Medulla oblongata (tissue), 1 donor: Measurements from ENCODE around the gene ACOX1.
"Not testable (repeated sequence)": the region's sequence is repeated elsewhere in the genome, so short reads cannot be mapped to it uniquely, and the experiment has no call there.

ENCODE experiments used
- DNase-seq: peaks from one replicate; pipeline ENCODE4 v3.0.0-alpha.2; 2015; ENCODE audit errors: extremely low spot score

The ACOX1 gene

DNA sequence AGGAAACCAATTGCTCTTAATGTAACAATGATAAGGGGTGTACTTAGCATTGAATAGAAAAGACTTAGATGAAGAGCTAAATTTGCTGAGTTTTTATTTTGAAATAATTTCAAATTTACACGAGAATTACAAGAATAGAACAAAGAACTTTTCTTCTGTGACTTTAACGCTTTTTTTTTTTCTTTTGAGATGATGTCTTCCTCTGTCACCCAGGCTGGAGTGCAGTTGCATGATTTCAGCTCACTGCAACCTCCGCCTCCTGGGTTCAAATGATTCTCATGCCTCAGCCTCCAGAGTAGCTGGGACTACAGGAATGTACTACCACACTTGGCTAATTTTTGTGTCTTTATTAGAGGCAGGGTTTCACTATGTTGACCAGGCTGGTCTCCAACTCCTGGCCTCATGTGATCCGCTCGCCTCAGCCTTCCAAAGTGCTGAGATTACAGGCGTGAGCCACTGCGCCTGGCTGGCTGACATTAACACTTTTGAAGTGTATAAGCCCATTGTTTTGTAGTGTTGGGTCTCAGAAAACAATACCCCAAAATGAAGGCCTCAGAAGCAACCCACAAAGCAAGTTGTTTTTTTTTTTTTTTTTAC lies 2.2 kb upstream of the ACOX1 start:
- no peak for DNase-seq

DNA sequence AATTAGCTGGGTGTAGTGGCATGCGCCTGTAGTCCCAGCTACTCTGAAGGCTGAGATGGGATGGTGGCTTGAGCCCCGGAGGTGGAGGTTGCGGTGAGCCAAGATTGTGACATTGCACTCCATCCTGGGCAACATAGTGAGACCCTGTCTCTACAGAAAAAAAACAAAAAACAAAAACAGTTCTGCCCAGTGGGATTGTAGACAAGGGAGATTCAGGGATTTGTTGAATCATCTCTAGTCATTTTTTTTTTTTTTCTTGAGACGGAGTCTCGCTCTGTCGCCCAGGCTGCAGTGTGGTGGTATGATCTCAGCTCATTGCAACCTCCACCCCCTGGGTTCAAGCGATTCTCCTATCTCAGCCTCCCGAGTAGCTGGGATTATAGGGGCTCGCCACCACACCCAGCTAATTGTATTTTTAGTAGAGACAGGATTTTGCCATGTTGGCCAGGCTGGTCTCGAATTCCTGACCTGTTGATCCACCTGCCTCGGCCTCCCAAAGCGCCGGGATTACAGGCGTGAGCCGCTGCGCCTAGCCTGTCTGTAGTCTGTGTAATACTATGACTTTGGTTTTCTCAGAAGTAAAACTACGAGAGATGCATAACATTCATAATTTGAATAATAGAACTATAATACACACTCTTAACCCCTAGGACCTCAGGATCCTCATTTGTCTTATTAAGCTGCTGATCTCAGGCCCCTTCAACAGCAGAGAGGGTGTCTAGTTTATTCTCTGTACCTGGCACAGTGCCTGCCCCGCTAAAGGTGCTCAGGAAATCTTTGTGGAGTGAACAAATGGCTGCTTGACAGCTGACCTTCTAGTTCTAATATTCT lies 1.4 kb upstream of the ACOX1 start:
- DNase-seq, result no peak

DNA sequence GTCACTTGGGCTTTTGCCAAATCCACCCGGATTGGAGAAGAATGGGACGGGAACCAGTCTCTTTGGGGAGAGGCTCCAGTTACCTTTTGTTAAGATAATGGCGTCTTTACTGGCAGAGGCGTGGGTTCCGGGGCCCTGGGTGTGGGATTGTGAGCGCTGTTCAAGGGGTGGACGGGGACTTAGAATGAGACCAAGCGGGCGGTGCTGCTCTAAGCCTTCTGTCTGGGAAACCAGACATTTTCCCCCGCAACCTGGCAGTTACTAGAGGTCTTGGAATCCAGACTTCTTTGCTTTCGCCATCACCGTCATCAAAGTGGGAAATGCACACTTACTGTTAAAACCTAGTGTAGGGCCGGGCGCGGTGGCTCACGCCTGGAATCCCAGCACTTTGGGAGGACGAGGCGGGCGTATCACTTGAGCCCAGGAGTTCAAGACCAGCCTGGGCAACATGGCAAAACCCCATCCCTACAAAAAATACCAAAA lies 780 bp upstream of the ACOX1 start:
- DNase-seq, result no peak

DNA sequence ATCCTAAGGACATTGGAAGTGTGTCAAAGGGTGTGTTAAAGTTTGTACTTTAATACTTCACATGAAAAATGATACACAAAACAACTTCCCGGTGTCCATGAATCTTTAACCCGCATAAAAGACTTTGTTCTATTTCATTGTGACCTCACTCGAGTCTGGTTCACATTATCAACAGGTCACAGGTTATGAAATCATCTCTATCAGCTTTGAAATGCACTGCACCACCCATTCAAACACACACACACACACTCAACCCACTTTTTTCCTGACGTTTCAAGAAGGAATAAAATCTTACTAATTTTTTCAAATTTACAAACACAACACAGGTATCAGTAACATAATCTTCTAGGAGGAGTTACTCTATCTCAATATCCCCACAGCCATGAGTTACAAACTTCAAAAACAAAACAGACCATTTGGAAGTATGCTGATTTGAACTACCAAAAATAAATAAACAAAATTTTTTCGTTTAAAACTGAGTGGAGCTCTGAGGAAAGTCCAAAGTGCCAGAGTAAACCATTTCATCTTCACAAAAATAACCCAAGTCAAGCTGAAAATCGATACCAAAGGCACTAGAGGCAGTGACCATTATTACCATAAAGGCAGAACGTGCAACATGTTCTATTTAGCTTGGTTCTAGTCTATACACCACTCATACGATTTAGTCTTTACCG lies 2.7 kb downstream of the ACOX1 start:
- no peak for DNase-seq

DNA sequence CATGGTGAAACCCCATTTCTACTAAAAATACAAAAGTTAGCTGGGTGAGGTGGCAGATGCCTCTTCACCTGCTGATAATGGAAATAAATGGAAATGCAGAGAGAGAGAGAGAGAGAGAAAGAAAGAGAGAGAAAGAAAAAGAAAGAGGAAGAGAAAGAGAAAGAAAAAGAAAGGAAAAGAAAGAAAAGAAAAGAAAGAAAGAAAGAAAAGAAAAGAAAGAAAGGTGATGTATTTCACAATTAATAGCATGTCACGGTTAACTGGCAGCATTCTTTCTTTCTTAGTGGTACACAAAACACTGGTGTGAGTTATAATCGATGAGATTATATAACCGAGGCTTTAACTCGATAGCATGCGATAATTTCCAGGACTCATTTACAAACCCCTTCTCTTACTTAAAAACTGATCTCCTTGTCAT lies 3.2 kb downstream of the ACOX1 start:
- DNase-seq, result no peak

DNA sequence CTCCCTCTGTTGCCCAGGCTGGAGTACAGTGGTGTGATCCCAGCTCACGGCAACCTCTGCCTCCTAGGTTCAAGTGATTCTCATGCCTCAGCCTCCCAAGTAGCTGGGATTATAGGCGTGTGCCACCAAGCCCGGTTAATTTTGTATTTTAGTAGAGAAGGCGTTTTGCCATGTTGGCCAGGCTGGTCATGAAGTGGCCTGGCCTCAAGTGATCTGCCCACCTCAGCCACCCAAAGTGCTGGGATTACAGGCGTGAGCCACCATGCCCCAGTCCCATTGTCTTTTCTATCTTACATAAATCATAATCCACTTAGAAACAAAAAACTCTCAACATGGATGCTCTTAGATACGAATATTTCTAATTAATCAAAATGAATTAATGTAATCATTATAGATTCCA lies 3.8 kb downstream of the ACOX1 start:
- DNase-seq, result not testable (repeated sequence)

DNA sequence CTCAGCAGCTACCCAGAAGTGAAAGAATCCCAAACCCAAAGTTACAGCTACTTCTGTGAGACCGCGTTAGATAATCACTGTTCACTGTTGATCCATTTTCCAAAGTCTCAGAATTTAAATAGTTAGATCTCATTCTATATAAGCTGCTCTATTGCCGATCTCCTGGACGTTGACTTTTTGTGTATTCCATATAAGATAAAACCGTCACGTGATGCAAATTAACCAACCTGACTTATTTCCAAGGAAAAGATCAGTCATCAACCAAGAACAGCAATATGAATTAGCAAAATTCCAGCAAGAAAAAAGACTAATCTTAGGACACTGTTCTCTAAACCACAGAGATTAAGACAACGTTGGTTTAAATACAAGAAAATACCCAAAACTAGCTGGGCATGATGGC lies 8.3 kb downstream of the ACOX1 start:
- DNase-seq, result no peak

DNA sequence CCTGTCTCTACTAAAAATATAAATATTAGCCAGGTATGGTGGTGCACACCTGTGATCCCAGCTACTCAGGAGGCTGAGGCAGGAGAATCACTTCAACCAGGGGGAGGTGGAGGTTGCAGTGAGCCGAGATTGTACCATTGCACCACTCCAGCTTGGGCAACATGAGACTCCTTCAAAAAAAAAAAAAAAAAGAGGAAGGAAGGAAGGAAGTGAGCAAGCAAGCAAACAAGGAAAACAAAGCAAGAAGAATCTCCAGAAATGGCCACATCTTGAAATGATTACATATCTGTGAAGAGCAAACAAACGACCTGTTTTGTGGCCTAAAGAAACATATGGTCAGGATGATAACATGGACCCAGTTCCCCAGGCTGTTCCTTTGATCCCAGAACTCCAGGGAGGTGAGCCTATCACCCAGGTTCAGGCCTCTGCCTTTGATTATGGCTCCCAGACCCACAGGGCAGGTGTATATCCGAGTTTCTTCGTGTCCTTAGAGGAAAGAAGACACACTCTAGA lies 8.9 kb downstream of the ACOX1 start:
- no peak for DNase-seq

DNA sequence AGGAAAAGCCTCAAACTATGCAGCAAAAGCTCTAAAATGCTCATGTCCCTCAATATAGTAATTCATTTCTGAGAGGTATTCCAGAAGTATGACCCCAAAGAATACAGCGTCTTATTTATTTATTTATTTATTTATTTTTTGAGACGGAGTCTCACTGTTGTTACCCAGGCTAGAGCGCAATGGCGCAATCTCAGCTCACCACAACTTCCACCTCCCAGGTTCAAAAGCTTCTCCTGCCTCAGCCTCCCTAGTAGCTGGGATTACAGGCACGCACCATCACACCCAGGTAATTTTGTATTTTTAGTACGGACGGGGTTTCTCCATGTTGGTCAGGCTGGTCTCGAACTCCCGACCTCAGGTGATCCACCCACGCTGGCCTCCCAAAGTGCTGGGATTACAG lies 9.9 kb downstream of the ACOX1 start:
- not testable (repeated sequence) for DNase-seq

DNA sequence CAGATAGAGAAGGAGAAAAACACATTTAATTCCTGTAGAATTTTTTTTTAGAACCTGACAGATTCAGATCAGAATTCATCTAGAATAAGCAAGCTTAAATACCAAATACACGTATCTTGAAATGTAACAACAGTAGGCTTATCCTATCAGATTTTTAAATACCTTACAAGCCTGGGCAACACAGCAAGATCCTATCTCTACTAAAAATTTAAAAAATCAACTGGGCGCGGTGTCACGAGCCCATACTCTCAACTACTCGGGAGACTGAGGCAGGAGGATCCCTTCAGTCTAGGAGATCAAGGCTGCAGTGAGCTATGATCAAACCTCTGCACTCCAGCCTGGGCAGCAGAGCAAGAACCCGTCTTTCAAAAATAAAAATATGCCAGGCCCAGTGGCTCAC lies 13.5 kb downstream of the ACOX1 start:
- no peak for DNase-seq

DNA sequence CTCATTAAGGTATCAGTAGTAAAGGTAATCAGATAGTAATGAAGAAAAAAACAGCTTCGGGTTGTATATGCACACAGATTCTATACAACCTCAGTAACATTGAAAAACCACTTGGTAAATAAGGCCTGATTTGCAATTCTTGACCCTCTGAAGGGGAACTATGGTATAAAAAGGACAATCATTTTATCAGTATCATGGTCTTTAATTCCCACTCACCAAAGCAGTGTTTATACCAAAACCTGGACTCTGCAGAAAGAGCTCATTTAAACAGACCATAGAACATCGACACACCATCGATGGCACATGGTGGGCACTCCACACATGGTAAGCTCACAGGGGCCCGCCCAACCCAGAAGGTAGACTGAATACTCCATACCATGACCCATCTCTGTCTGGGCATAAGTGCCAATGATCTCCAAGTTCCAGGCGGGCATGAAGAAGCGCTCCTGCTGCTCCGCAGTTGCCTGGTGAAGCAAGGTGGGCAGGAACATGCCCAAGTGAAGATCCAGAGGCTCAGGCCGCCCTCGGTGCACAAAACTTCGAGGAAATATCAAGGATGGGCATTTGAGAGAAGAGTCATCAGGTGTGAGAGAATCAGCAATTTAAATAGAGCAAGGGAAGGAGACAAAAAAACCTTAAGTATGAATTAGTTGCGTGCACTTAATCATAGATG lies 19.0 kb downstream of the ACOX1 start:
- DNase-seq, result no peak

DNA sequence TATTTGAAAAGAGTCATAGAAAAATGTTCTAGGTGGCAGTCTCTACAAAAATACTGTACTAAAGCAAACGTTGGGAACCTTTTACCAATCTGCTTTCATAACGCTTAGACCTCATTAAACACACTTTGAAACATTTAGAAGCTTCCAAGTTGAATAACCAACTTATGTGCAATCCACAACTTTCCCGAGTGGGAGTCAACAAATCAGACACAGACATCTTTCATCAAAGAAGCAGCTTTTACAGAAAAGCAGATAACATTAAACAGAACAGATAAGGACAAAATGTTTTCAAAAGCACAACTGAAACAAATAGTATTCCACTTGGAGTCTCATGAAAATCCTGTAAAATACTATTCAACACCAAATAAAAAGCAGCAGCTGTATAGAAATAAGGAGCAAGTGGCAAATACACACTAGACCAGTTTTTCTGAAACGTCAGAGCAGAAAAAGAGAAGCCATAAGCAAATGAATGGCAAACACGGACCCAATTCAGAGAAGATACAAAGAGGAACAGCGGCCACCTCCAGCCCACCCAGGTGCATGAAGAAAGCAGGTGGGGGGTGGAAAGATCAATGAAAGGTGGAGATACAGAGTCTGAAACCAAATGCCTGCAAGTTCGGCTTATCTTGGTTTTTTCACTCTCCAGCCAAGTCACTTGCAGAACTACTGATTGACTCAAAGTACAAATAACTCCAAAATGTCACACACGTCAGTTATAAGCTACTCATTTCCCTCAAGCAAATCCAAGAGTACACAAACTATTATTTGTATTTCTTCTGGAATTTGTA lies 19.7 kb downstream of the ACOX1 start:
- DNase-seq, result no peak

DNA sequence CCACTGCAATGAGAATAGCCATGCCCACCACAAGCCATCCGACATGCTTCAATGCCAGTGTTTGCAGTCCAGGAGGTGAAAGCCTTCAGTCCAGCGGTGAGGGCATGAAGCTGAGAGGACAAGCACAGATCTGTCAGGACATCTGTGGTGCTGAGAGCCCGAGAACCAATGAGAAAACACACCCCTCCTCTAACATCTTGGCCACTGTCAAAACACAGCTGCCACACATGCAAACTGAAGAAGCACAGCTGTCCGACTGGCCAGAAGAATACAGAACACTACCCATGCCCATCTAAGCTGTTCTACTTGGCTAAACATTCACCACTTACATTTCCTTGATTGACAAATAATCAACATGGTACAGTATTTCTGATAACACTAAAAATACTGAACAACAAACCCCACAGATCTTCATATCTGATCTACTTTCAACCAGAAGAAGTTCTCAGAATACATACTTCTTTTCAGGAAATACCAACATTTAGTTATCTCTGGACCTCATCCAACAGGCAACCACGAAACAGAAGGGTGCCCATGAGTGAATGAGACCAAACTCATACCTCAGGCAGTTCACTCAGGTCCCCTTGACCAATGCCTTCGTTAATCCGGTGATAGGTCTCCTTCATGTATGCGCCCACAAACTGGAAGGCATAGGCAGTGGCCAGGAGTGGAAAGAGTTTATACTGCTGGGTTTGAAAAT lies 28.0 kb downstream of the ACOX1 start:
- DNase-seq, result no peak

DNA sequence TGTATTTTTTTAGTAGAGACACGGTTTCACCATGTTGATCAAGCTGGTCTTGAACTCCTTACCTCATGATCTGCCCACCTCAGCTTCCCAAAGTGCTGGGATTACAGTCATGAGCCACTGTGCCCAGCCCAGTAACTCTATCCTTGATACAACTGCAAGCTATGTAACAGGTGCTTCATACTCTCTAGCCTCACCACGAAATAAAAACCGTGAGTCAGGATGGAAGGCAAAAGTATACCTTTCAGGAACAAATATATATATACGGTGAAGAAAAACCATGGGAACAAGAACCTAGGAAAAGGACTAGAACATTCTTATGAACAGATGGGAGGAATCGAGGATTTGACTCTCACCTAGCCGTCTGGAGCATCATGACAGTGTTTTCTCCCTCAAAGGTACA lies 28.5 kb downstream of the ACOX1 start:
- DNase-seq, result no peak

DNA sequence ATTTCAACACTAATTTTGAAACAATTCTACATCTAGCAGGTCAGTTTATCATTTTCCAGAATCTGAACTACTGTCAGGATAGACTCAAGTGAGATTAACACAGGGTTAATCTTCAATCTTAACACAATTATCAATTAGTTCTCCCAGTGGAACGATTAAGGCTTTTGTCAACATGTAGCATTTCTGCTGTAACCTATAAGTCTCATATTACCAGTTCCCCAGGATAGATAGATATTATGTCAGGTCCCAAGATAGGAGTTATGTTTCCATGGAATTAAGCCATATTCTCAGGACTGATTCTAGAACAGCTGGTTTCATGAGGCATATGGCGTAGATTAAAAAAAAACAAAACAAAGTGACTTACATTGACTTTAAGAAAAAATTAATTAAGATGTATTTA lies 33.8 kb downstream of the ACOX1 start:
- DNase-seq, result no peak

DNA sequence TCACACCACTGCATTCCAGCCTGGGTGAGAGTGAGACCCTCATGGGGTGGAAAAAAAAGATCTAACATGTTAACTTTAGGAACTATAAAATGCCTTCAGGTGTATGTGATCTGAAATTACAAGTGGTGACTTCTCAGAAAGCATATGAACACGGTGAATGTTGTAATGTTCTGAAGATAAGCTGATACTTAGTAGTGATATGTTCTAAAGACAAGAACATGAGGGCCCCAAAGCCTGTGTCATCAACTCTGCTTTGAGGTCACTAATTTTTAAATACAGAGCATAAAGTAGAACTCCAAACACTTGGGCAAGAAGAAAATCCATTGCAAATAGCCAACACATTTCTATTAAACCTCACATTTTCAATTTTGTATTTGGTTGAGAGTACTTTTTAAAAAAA lies 35.5 kb downstream of the ACOX1 start:
- no peak for DNase-seq

DNA sequence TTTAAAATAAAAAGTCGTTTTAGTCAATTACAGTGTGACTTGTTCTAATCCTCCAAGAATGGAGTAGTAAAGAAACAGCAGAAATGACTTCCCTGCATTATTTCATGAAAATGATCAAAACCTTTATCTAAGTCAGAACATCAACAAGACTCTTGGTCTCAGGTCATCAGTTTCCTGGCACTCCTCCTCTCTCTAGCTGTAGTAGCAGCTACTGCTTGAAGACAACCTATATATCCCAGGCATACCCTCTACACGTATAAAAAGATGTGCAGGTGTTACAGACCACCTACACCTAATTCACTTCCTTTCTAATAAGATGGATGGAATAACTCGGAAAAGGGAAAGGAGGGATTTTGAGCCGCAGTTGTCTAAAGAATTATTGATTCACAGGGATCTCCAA lies 36.5 kb downstream of the ACOX1 start:
- DNase-seq, result no peak

DNA sequence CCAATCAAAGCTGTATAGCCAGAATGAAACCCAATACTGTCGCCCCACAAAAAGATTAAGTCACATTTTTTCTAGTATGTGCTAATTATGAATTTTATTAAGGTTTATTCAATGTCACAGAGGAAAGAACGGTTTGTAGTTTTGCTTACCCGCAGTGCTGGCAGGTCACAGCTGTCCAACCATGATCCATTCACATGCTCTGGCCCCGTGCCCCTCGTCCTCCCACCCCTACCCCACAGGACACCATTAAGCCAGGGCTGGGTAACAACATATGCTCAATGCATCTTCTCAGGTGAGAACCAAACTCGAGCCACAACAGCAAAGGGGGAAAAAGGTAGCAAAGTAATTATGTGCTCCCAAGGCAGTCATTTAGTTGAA lies 37.5 kb downstream of the ACOX1 start:
- no peak for DNase-seq

DNA sequence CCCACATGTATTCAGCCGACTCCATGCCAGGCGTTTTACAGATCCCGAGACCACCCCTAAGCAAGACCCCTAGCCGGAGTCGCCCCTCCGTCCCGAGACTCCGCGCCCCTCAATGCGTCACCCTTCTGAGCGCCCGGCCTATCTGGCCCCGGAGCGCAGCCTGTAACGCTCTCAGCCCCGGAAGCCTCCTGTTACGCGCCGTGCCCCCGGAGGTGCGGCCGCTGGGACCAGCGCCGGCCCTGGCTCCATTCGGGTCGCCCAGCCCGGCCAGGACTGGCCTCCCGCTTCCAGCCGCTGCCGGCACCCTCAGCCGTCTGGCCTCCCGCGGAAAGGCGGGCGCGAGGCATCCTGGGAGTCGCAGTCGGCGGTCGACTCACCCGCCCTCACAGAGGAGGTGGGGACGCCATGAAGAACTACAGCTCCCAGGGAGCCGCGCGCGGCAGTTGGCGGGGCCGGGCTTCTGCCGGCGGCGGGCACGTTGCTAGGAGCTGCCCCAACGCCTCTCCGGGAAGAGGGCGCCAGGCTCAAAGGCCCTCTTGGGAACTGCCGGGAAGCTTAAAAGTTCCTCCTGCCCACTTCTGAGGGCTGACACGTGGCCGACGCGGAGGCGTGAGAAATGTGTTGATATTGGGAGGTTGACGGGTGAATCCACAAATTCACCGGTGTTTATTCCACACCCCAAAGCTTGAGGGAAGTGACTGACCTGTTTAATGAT lies 38.1 kb downstream of the ACOX1 start, which contains the start of gene FBF1:
TSS of gene FBF1 (minus strand) at position 316 of the 715 bp plus-strand sequence. CDS start 2,893 bp downstream, outside the sequence.
- DNase-seq, result peak; percentile 97

DNA sequence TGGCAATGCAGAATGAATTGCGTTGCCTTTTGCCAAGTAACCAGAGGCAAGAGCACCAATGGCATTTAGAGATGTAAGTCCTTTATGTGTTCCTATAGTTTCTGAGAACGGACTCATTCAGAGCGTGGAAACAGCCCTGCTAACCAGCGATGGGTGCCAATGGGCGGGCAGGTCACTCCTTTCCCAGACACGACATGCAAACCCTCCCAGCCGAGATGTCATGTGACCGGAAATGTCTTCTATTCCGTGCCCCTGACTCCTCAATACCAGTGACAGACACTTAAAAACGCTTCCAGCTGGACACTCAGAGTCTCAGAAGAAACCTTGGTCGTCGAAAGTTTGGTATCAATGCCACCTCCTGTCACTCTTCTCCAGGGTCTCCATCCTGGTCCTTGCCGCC lies 41.3 kb downstream of the ACOX1 start:
- DNase-seq, result no peak
